ENCODE measurements around the gene PANK4.

Gene PANK4

DNA sequence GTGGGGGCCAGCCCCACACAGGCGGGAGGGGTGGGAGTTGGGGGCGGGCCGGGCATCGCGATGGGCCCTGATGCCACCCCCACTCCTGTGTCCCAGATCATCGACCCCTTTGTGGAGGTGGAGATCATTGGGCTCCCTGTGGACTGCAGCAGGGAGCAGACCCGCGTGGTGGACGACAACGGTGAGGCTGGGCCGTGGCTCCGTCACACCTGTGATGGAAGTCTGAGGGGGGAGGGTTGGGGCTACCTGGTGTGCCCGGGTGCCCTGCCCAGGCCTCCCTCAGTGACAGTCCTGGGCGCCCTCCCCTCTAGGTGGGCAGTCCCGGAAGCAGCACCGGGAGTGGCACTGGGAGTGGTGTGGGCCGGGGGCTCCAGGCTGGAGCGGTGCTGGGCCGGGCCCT, 27.7 kb downstream of the PANK4 start:
- no peaks in the 10 kb centered on the region for H3K27me3 Mint-ChIP-seq
- H3K4me3 Mint-ChIP-seq, result no peak overlapping the region
- no peak for DNase-seq (ENCODE audit: low spot score in 2 of 2)
- no peaks in the 10 kb centered on the region for H3K9me3 Mint-ChIP-seq
- H3K4me1 Mint-ChIP-seq, result peaks cover 37% of the 10 kb centered on the region
- no peak overlapping the region for H3K27ac Mint-ChIP-seq (ENCODE audit: low read depth)
- H3K36me3 Mint-ChIP-seq (ENCODE audit: insufficient read depth), result peaks cover 6% of the 10 kb centered on the region
- ATAC-seq (replicated peaks; ENCODE audit: extremely low read depth, poor library complexity, severe bottlenecking), result no peak

DNA sequence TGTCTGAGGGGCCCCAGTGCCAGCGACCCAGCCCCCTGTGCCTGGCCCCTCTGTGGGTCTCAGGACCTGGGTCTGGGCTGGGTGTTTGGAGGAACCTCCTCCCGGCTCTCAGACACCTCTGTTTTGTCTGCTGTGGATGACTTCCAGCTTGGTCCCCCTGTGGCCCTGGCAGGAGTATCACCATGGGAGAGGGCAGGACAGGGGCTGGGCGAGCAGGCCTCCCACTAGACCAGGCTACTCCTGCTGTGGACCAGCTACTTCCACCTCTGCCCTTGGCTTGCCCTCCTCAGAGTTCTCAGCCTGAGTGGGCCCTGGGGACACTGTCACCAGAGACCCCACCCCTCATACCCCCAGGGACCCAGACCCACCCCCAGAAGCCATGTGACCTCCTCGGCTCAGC, 28.5 kb downstream of the PANK4 start:
- no peak overlapping the region for H3K27ac Mint-ChIP-seq (ENCODE audit: low read depth)
- no peak for DNase-seq (ENCODE audit: low spot score in 2 of 2)
- no peaks in the 10 kb centered on the region for H3K9me3 Mint-ChIP-seq
- ATAC-seq (replicated peaks; ENCODE audit: extremely low read depth, poor library complexity, severe bottlenecking), result no peak
- H3K36me3 Mint-ChIP-seq (ENCODE audit: insufficient read depth), result peaks cover 6% of the 10 kb centered on the region
- H3K27me3 Mint-ChIP-seq, result no peaks in the 10 kb centered on the region
- H3K4me3 Mint-ChIP-seq, result no peak overlapping the region
- peaks cover 45% of the 10 kb centered on the region for H3K4me1 Mint-ChIP-seq

DNA sequence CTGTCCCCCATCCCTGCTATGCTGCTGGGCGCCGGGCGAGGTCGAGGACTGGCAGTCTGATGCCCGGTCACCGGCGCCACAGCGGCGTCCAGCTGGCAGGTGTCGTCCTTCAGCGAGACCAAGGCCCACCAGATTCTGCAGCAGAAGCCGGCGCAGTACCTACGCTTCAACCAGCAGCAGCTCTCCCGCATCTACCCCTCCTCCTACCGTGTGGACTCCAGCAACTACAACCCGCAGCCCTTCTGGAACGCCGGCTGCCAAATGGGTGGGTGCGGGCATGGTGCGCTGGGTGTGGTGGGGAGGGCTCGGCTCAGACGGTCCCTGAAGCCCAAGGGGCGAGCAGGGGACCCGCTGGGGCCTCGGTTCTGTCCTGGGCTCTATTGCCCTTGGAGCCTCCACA, 29.6 kb downstream of the PANK4 start:
- H3K27ac Mint-ChIP-seq (ENCODE audit: low read depth), result peak overlapping the region; percentile 94
- peak overlapping the region; percentile 53 for H3K4me3 Mint-ChIP-seq
- H3K4me1 Mint-ChIP-seq, result peaks cover 46% of the 10 kb centered on the region

DNA sequence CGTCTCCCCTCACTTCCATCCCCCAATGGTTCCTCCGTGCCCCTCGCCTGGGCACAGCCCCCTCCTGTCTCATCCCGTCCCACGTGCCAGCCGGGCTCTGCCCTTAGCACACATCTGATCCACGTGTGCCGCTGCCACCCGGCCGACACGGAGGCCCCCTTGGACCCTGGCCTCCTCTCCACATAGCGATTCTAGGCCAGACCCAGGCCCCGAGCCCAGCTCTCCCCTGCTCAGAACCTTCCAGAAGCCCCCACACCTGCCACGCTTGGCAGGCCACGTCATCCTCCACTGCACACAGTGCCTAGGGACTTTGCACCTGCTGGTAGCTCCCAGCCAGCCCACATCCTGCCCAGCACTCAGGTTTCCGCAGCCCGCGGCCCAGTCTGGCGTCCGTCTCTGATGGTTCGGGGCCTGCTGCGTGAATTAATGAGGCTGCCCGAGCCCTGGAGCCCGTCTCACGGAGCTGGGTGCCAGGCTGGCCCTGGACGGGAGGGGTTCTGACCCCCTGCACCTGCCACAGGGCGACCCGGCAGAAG, 30.2 kb downstream of the PANK4 start:
- H3K9me3 Mint-ChIP-seq, result no peaks in the 10 kb centered on the region
- H3K36me3 Mint-ChIP-seq (ENCODE audit: insufficient read depth), result peaks cover 7% of the 10 kb centered on the region
- H3K4me3 Mint-ChIP-seq, result peak overlapping the region; percentile 53
- peak in 1 of 2 donors; percentile 50 for DNase-seq (ENCODE audit: low spot score in 2 of 2)
- ATAC-seq (replicated peaks; ENCODE audit: extremely low read depth, poor library complexity, severe bottlenecking), result peak; percentile 77
- H3K4me1 Mint-ChIP-seq, result peaks cover 52% of the 10 kb centered on the region
- peak overlapping the region; percentile 94 for H3K27ac Mint-ChIP-seq (ENCODE audit: low read depth)
- H3K27me3 Mint-ChIP-seq, result no peaks in the 10 kb centered on the region

More for the DNA sequence above, 29.6 kb downstream of the PANK4 start:
- no peaks in the 10 kb centered on the region for H3K27me3 Mint-ChIP-seq
- peaks cover 6% of the 10 kb centered on the region for H3K36me3 Mint-ChIP-seq (ENCODE audit: insufficient read depth)
- ATAC-seq (replicated peaks; ENCODE audit: extremely low read depth, poor library complexity, severe bottlenecking) (no peak), DNase-seq (ENCODE audit: low spot score in 2 of 2) (no peak)
- H3K9me3 Mint-ChIP-seq, result no peaks in the 10 kb centered on the region

DNA sequence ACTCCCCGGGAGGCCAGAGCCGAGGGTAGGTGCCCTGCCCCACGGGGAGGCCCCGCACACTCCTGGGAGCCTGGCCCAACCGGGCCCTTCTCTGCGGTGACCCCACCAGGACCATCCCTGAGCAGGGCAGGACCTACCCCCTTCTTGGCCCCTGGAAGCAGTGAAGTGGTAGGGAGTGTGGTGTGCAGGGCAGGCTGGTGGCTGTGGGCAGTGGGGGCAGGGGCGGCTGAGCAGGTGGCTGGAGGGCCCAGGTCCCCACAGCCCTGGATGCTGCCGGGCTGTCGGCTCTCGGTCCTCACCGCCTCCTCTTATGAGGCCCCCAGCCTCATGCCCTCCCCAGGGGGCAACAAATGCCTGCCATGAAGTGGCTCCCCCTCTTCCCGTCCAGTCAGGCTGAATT, 30.9 kb downstream of the PANK4 start:
- DNase-seq (ENCODE audit: low spot score in 2 of 2), result no peak
- no peaks in the 10 kb centered on the region for H3K9me3 Mint-ChIP-seq

DNA sequence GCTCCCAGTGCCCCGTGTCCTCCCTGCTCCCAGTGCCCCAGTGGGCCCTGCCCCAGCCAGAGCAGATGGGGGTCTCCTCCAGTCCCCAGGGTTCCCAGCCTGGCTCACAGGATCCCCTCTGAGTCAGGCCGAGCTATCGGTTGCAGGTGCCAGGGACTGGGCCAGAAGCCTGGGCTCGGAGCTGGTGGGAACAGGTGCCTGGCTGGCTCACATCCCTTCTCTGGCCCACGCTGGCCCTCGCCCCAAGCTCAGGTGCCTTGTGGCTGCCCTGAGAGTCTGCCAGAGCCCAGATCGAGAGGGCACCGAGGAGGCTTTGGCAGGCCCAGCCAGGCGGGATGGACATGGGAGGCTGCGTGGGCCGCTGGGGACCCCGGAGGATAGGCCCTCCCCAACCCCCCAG, 31.4 kb downstream of the PANK4 start:
- peaks cover 7% of the 10 kb centered on the region for H3K36me3 Mint-ChIP-seq (ENCODE audit: insufficient read depth)
- no peaks in the 10 kb centered on the region for H3K27me3 Mint-ChIP-seq
- H3K4me3 Mint-ChIP-seq, result no peak overlapping the region
- peak overlapping the region; percentile 94 for H3K27ac Mint-ChIP-seq (ENCODE audit: low read depth)
- no peaks in the 10 kb centered on the region for H3K9me3 Mint-ChIP-seq
- peaks cover 47% of the 10 kb centered on the region for H3K4me1 Mint-ChIP-seq
- DNase-seq (ENCODE audit: low spot score in 2 of 2) (no peak), ATAC-seq (replicated peaks; ENCODE audit: extremely low read depth, poor library complexity, severe bottlenecking) (no peak)

More for the DNA sequence above, 30.9 kb downstream of the PANK4 start:
- no peak overlapping the region for H3K4me3 Mint-ChIP-seq
- peaks cover 7% of the 10 kb centered on the region for H3K36me3 Mint-ChIP-seq (ENCODE audit: insufficient read depth)
- no peaks in the 10 kb centered on the region for H3K27me3 Mint-ChIP-seq
- H3K27ac Mint-ChIP-seq (ENCODE audit: low read depth), result peak overlapping the region; percentile 94
- no peak for ATAC-seq (replicated peaks; ENCODE audit: extremely low read depth, poor library complexity, severe bottlenecking)
- peaks cover 52% of the 10 kb centered on the region for H3K4me1 Mint-ChIP-seq

DNA sequence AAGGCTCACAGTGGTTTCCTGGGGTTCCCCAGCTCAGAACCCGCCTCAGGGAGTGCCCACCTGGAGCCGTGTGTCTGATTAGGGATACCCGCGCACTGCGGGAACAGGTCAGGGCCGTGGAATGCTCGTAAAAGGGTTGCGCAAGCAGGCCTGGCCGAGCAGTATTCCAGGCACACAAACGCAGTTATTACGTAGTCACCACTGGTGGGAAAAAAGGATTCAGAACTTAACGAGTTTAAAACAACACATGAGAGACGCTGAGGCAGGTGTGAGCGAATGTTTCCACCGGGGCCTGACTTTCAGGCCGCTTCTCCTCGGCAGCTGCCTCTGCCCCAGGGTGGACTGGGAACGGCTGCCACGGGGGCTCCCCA, 32.1 kb downstream of the PANK4 start:
- H3K36me3 Mint-ChIP-seq (ENCODE audit: insufficient read depth), result peaks cover 7% of the 10 kb centered on the region
- H3K9me3 Mint-ChIP-seq, result no peaks in the 10 kb centered on the region
- ATAC-seq (replicated peaks; ENCODE audit: extremely low read depth, poor library complexity, severe bottlenecking) (no peak), DNase-seq (ENCODE audit: low spot score in 2 of 2) (no peak)
- H3K27me3 Mint-ChIP-seq, result no peaks in the 10 kb centered on the region
- H3K4me3 Mint-ChIP-seq, result peak overlapping the region; percentile 52
- H3K27ac Mint-ChIP-seq (ENCODE audit: low read depth), result peak overlapping the region; percentile 64
- peaks cover 40% of the 10 kb centered on the region for H3K4me1 Mint-ChIP-seq

DNA sequence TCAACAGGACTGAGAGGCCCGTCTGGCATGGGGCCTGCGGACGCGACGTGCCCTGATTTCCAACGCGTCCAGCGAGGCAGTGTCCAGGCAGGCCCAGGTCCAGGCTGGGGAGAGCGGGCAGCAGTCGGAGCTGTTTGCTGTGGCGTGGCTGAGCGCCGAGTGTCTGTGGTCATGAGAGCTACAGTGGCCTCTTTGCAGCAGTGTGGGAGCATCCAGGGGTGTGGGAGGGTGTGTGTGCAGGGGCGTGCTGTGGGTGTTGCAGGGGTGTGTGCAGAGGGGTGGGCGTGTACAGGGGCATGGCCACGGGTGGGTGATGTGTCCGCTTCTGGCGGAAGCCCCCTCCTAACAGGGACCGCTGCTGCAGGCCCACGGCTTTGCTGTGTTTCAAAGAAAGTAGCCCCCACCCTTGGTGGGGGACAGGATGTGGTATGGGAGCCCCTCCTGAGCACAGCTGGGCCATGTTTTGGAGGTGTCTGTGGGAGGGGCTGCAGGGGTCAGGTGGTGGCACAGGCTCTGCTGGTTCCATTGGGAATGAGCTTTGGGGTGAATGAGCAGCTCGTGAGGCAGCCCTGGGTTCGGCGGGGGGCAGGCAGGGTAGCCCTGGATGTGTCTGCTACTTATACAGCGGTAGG, 32.6 kb downstream of the PANK4 start:
- DNase-seq (ENCODE audit: low spot score in 2 of 2) (peak in 1 of 2 donors; percentile 17), ATAC-seq (replicated peaks; ENCODE audit: extremely low read depth, poor library complexity, severe bottlenecking) (peak; percentile 41)
- peaks cover 7% of the 10 kb centered on the region for H3K36me3 Mint-ChIP-seq (ENCODE audit: insufficient read depth)
- peaks cover 36% of the 10 kb centered on the region for H3K4me1 Mint-ChIP-seq
- H3K27ac Mint-ChIP-seq (ENCODE audit: low read depth), result peak overlapping the region; percentile 64
- H3K4me3 Mint-ChIP-seq, result peak overlapping the region; percentile 52
- peaks cover 2% of the 10 kb centered on the region for H3K9me3 Mint-ChIP-seq
- H3K27me3 Mint-ChIP-seq, result no peaks in the 10 kb centered on the region

DNA sequence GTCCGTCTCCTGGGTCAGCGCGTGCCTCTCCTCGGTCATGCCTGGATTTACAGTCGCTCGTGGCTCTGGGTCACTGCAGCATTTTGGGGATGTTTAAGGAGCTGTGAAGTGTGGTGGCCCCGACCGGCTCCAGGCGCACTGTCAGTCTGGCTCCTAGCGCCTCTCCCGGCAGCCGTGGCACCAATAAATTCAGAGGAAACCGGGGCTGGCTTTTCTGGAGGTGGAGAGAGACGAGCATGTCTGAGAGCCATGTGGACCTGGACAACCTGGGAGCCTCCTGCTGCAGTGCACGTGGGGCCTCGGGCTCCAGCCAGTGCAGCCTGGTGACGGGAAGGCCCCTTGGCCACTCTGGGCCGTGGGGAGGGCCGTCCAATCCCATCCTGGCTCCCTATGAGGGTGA, 33.2 kb downstream of the PANK4 start:
- no peak for DNase-seq (ENCODE audit: low spot score in 2 of 2)
- ATAC-seq (replicated peaks; ENCODE audit: extremely low read depth, poor library complexity, severe bottlenecking), result no peak
- peaks cover 8% of the 10 kb centered on the region for H3K9me3 Mint-ChIP-seq
- no peaks in the 10 kb centered on the region for H3K27me3 Mint-ChIP-seq
- peaks cover 7% of the 10 kb centered on the region for H3K36me3 Mint-ChIP-seq (ENCODE audit: insufficient read depth)
- peak overlapping the region; percentile 52 for H3K4me3 Mint-ChIP-seq
- peaks cover 36% of the 10 kb centered on the region for H3K4me1 Mint-ChIP-seq
- H3K27ac Mint-ChIP-seq (ENCODE audit: low read depth), result peak overlapping the region; percentile 64

DNA sequence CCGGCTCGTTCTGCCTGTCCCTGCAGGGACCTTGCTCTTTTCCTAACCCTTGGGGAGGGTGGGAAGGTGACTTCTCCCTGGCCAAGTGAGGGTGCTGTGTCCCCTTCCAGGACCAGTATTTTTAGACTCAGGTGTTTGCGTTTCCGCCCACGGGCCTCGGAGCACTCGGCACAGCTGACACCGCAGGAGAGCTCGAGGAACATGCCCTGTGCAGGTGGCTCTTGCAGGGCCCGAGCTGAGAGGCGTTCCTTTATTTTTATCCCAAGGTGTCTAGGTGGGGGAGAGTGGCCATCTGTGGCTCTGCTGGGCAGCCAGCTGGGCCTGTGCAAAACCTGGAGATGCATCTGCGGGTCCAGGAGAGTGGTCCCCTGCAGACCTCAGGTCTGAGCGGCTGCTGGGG, 34.3 kb downstream of the PANK4 start:
- Mint-ChIP-seq H3K4me1 (peaks cover 36% of the 10 kb centered on the region), H3K36me3 (ENCODE audit: insufficient read depth) (peaks cover 7% of the 10 kb centered on the region), H3K27me3 (no peaks in the 10 kb centered on the region), H3K27ac (ENCODE audit: low read depth) (no peak overlapping the region), H3K9me3 (peaks cover 14% of the 10 kb centered on the region), H3K4me3 (no peak overlapping the region)
- ATAC-seq (replicated peaks; ENCODE audit: extremely low read depth, poor library complexity, severe bottlenecking) (no peak), DNase-seq (ENCODE audit: low spot score in 2 of 2) (no peak)

DNA sequence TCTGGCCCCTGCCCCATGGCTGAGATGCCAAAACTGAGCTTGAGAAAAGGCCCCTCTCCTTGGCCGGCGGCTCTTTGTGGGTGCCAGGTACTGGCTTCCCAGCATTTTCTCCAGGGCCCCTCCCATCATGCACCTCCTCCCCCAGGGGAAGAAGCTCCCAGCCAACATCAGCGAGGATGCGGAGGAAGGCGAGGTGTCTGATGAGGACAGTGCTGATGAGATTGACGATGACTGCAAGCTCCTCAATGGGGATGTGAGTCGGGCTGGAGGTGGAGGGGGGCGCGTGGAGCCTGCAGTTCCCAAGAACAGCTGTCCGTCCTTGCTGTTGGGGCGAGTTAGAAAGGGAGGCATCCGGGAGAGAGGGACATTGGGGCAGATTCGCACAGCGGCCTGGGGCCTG, 36.8 kb downstream of the PANK4 start:
- Mint-ChIP-seq H3K27me3 (no peaks in the 10 kb centered on the region), H3K27ac (ENCODE audit: low read depth) (no peak overlapping the region), H3K4me1 (peaks cover 22% of the 10 kb centered on the region), H3K9me3 (peaks cover 14% of the 10 kb centered on the region), H3K4me3 (no peak overlapping the region), H3K36me3 (ENCODE audit: insufficient read depth) (peaks cover 1% of the 10 kb centered on the region)
- ATAC-seq (replicated peaks; ENCODE audit: extremely low read depth, poor library complexity, severe bottlenecking) (no peak), DNase-seq (ENCODE audit: low spot score in 2 of 2) (no peak)

DNA sequence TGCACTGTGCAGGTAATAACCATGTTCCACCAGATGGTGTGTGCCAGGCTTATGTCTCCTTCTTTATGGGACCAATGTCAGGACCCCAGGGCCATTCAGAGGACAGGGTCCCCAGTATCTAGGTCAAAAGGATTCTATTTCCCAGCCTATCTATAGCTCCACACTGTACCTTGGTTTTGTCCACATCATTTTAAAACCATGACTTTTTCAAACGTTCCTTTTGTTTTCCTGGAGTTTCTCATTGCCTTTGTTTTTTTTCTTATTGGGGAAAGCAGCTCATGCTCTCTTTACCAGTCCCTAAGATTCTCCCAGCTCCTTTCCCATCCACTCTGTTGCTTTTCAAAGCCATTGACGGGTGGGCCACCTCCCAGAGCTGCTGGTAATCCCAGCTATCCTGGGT, 37.7 kb downstream of the PANK4 start:
- no peak overlapping the region for H3K27ac Mint-ChIP-seq (ENCODE audit: low read depth)
- ATAC-seq (replicated peaks; ENCODE audit: extremely low read depth, poor library complexity, severe bottlenecking), result no peak
- no peak for DNase-seq (ENCODE audit: low spot score in 2 of 2)
- H3K4me1 Mint-ChIP-seq, result peaks cover 23% of the 10 kb centered on the region
- peaks cover 14% of the 10 kb centered on the region for H3K9me3 Mint-ChIP-seq
- H3K4me3 Mint-ChIP-seq, result no peak overlapping the region
- H3K36me3 Mint-ChIP-seq (ENCODE audit: insufficient read depth), result peaks cover 1% of the 10 kb centered on the region
- no peaks in the 10 kb centered on the region for H3K27me3 Mint-ChIP-seq

DNA sequence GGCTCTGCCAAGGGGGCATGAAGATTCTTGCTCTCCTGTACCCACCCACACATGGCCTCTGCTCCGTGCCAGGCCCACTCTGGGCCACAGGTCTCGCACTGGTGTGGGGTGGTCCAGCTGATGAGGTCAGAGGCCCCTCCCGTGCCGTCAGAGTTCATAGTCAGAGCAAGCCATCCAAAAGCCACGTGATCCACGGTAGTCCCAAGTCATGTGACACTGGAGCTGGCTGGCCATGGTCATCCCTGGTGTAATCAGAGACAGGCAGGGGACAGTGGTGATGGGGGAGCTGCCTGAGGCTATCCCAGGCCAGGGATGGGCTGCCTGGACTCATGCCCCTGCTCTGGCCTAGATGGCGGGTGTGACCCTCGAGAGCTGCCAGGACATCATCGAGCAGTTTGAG, 39.8 kb downstream of the PANK4 start:
- no peak overlapping the region for H3K4me3 Mint-ChIP-seq

More for the DNA sequence above, 39.8 kb downstream of the PANK4 start:
- Mint-ChIP-seq H3K27me3 (no peaks in the 10 kb centered on the region), H3K4me1 (peaks cover 11% of the 10 kb centered on the region), H3K9me3 (peaks cover 14% of the 10 kb centered on the region), H3K27ac (ENCODE audit: low read depth) (no peak overlapping the region), H3K36me3 (ENCODE audit: insufficient read depth) (peaks cover 1% of the 10 kb centered on the region)
- DNase-seq (ENCODE audit: low spot score in 2 of 2) (no peak), ATAC-seq (replicated peaks; ENCODE audit: extremely low read depth, poor library complexity, severe bottlenecking) (no peak)
